WI38 (cell line): ENCODE results near the gene LRMDA.

ENCODE experiments used
- H3K4me3 ChIP-seq: 2 replicates; pipeline ENCODE4 v1.5.1; 2011; ENCODE audit warnings: low read depth, mild to moderate bottlenecking, control low read depth, low read length
- TF ChIP-seq, protein P1 (sequence below): IDR thresholded peaks from 2 replicates; pipeline ENCODE4 v1.5.1; 2012; ENCODE audit warnings: low read depth, mild to moderate bottlenecking, control low read depth, low read length

The LRMDA gene

DNA sequence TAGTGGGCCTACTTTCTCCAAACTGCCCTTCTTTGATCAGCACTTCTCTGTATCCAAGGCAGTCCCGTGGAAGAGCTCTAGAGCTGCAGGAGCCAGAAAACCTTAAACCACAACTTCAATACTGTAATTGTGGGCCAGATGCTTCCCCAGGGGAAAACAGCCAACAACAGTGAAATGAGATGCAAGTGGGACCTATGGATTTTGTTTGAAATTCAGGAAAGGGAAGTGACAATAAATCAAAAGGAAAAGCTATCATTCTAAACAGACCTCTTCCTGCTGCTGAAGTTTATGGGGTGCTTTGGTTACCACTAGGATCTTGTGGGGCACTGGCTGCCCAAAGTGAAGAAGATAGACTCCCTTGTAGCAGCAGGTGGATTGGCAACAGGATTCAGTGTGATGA is 1031.7 kb downstream of the LRMDA start:
- no peak overlapping the region for H3K4me3 ChIP-seq
- TF ChIP-seq, protein P1, sequence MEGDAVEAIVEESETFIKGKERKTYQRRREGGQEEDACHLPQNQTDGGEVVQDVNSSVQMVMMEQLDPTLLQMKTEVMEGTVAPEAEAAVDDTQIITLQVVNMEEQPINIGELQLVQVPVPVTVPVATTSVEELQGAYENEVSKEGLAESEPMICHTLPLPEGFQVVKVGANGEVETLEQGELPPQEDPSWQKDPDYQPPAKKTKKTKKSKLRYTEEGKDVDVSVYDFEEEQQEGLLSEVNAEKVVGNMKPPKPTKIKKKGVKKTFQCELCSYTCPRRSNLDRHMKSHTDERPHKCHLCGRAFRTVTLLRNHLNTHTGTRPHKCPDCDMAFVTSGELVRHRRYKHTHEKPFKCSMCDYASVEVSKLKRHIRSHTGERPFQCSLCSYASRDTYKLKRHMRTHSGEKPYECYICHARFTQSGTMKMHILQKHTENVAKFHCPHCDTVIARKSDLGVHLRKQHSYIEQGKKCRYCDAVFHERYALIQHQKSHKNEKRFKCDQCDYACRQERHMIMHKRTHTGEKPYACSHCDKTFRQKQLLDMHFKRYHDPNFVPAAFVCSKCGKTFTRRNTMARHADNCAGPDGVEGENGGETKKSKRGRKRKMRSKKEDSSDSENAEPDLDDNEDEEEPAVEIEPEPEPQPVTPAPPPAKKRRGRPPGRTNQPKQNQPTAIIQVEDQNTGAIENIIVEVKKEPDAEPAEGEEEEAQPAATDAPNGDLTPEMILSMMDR: no peak

DNA sequence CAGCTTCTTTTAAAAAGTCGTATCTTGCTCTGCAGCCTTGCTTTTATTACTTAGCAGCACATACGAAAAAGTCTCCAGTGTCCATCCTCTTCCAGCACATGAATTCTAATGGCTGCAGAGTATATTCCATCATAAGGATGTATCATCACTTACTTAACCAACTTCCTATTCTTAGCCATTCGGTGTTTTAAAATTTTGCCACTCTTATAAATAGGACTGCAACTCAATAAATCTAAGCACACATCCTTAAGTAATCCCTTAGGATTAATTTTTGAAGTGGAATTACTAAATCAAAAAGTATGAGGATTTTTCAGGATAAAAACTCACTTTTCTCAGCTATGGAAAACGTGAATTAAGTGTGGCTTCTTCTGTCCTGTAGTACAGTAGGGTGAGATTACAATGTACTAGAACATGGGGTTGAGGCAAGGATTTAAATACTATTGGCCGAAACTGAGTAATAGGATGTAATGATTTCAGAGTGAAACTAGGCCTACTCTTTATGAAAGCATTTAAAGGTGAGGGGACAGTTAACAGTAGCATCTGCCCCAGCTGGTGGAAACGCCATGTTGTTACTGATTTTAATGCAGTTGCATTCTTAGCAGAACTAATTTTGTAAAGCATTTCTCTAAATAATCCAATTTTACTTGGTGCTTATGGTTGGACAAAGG is 1035.5 kb downstream of the LRMDA start:
- TF ChIP-seq, protein P1: no peak

DNA sequence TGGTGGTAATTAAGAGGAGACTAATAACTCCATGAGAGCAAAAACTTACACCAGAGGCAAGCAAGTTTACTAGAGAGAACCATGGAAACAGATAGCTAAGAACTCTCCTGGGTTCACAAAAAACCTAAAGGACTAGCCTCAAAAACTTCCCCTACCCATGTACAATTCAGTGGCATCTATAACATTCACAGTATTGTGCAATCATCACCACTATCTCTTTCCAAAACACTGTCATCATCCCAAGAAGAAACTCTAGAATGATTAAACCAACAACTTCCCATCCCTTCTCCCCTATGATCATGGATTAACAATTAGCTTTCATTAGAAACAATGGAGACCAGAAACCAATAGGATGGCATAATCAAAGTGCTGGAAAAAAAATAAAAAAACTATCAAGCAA is 1038.3 kb downstream of the LRMDA start:
- no peak overlapping the region for H3K4me3 ChIP-seq
- TF ChIP-seq, protein P1: no peak

More for the DNA sequence above, 1035.5 kb downstream of the LRMDA start:
- H3K4me3 ChIP-seq: no peak overlapping the region

DNA sequence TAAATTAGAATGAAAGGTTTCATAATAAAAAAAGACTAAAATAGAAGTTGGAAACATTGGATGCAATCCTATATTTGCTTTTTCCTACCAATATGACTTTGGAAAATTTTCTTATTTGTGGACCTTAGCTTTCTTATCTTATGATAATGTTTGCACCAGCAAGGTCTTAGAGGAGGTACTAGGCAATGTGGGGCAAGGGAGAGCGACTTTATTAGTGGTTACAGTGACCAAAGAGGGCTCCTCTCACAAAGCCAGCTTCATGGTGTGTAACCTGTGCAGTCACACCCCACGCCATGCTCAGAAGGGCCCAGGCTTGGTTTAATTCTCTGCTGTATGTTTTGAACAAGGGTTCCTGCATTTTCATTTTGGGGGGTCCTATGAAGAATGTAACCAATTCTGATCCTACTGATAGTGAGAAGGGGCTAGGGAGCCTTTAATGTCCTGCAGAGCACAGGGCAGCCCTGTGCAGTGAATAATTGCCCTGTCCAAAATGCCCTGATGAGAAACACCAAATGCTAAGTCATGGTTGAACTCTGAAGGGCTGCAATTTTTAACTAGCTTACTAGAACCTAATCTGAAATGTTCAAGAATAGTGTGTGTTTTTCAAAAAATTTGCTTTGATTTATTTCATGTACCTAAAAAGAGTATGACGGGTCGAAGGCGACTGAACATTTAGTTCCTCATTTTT is 1047.8 kb downstream of the LRMDA start:
- no peak overlapping the region for H3K4me3 ChIP-seq
- TF ChIP-seq, protein P1: no peak

DNA sequence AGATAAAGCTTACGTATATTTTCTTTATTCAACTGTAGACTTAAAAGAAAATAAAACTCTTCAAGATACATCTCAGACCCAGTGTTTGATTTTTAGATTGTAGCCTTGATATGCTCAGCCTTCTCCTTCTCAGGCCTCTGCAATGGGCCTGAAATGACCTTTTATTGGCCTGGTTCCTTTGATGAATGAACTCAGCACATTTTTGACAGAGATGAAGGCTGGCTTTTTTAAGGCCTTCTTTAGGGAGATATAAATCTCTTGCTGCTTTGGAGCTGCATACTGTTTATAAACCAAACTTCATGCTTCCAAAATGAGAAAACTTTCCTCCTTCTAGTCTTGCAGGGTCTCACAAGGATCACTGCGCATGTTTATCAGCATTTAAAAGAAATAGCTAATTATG is 1049.8 kb downstream of the LRMDA start:
- TF ChIP-seq, protein P1: no peak
- no peak overlapping the region for H3K4me3 ChIP-seq

DNA sequence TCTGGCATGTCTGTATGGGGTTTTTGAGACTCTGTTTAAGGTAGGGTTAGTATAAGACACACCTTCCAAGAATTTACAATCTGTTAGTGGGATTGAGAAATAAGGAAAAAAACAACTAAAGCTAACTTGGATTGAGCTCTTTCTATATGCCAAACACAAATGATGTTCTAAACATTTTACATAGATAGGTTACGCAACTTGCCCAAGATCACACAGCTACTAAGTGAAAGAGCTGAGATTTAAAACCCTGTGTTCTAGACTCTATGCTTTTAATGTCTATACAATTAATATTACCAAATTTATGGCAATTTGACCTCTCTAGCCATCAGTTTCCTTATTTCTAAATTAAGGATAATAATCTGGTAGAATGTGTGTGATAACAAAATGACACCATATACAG is 1056.2 kb downstream of the LRMDA start:
- TF ChIP-seq, protein P1: no peak
- H3K4me3 ChIP-seq: no peak overlapping the region

DNA sequence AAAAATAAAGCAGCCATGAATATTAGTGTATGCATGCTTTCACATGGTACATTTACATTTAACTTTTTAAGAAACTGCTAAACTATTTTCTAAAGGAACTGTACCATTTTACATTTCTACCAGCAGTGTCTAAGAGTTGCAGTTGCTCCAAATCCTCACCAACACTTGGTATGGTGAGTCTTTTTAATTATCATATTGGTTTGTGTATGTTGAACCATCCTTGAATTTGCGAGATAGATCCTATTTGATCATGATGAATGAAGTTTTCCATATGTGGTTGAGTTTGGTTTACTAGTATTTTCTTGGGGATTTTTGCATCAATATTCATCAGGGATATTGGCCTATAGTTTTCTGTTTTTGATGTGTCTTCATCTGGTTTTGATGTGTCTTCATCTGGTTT is 1057.2 kb downstream of the LRMDA start:
- TF ChIP-seq, protein P1: no peak
- H3K4me3 ChIP-seq: no peak overlapping the region
